ENCODE data around the gene SMPDL3B. TPM values are rescaled to one million over a fixed set of nuclear protein-coding genes. Genes with fewer than 3 reads are reported as not detected.
A peak's percentile ranks its signal among the peaks of the same experiment; 100 is the strongest.

The SMPDL3B gene
- total RNA-seq, 1 donor from 2014 or later = 20.1 TPM

DNA sequence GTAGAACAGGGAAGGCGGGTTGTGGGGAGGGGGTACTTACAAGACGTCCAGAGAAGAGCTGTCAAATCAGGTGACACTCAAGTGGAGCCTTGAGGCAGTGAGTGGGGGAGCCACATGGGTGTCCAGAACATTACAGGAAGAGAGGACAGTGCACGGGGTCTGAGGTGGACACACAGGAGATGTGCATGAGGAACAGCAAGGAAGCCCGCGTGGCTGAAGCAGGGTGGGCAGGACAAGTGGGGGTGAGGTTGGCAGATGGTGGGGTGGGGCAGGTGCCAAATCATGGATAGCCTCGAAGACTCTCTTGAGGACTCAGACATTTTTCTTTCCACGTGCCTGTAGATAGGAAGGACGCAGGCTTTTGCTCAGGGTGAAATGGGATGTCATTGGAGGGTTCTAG, 921 bp downstream of the SMPDL3B start:
- no peak for TF ChIP-seq CTCF (IDR thresholded peaks at IDR 0.05; ENCODE audit: insufficient read depth, low read length, poor library complexity, severe bottlenecking)
- Histone ChIP-seq H3K27me3 (ENCODE audit: control insufficient read depth, insufficient read depth, low read length) (peaks cover 2% of the 10 kb centered on the region), H3K36me3 (ENCODE audit: control insufficient read depth, insufficient read depth, low read length) (no peaks in the 10 kb centered on the region), H3K4me3 (ENCODE audit: low read depth, low read length) (peak overlapping the region; percentile 45)
- DNase-seq (ENCODE audit: low read depth) = no peak

GRCh38 chr1:27936370-27936769, 1.6 kb downstream of the SMPDL3B start:
- H3K4me3 ChIP-seq (ENCODE audit: low read depth, low read length) = no peak overlapping the region
- DNase-seq (ENCODE audit: low read depth) = no peak
- no peaks in the 10 kb centered on the region for H3K36me3 ChIP-seq (ENCODE audit: control insufficient read depth, insufficient read depth, low read length)
- H3K27me3 ChIP-seq (ENCODE audit: control insufficient read depth, insufficient read depth, low read length) = peaks cover 2% of the 10 kb centered on the region
- no peak for TF ChIP-seq CTCF (IDR thresholded peaks at IDR 0.05; ENCODE audit: insufficient read depth, low read length, poor library complexity, severe bottlenecking)

GRCh38 chr1:27937524-27937836, 2.7 kb downstream of the SMPDL3B start:
- DNase-seq (ENCODE audit: low read depth) = no peak
- no peak for TF ChIP-seq CTCF (IDR thresholded peaks at IDR 0.05; ENCODE audit: insufficient read depth, low read length, poor library complexity, severe bottlenecking)
- no peak overlapping the region for H3K4me3 ChIP-seq (ENCODE audit: low read depth, low read length)
- H3K36me3 ChIP-seq (ENCODE audit: control insufficient read depth, insufficient read depth, low read length) = no peaks in the 10 kb centered on the region
- H3K27me3 ChIP-seq (ENCODE audit: control insufficient read depth, insufficient read depth, low read length) = no peaks in the 10 kb centered on the region

- no peak for DNase-seq (ENCODE audit: low read depth)
- Histone ChIP-seq H3K4me3 (ENCODE audit: low read depth, low read length) (no peak overlapping the region), H3K36me3 (ENCODE audit: control insufficient read depth, insufficient read depth, low read length) (no peaks in the 10 kb centered on the region), H3K27me3 (ENCODE audit: control insufficient read depth, insufficient read depth, low read length) (no peaks in the 10 kb centered on the region)
- TF ChIP-seq CTCF (IDR thresholded peaks at IDR 0.05; ENCODE audit: insufficient read depth, low read length, poor library complexity, severe bottlenecking) = no peak
Measured at GRCh38 chr1:27938488-27938887, 3.7 kb downstream of the SMPDL3B start.

DNA sequence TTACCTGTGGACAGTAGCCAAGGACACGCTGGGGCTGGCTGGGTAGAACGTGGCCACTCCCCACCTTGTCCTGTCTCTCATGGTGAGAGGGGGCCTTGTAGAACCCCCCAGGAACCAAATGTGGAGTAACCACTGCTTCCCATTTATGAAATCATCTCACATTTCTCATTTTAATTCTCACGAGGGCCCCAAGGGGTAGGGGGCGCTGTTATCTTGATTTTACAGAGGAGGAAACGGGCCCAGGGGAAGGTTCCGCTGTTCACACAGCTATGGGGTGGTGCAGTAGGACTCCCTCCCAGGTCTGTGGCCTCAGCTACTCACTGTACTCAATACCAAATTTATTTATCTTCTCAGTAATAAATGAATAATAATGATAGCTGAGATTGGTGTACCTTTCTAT, 5.5 kb downstream of the SMPDL3B start:
- no peaks in the 10 kb centered on the region for H3K27me3 ChIP-seq (ENCODE audit: control insufficient read depth, insufficient read depth, low read length)
- no peaks in the 10 kb centered on the region for H3K36me3 ChIP-seq (ENCODE audit: control insufficient read depth, insufficient read depth, low read length)
- TF ChIP-seq CTCF (IDR thresholded peaks at IDR 0.05; ENCODE audit: insufficient read depth, low read length, poor library complexity, severe bottlenecking) = peak; percentile 16
- no peak for DNase-seq (ENCODE audit: low read depth)
- H3K4me3 ChIP-seq (ENCODE audit: low read depth, low read length) = no peak overlapping the region

- TF ChIP-seq CTCF (IDR thresholded peaks at IDR 0.05; ENCODE audit: insufficient read depth, low read length, poor library complexity, severe bottlenecking) = no peak
- no peaks in the 10 kb centered on the region for H3K27me3 ChIP-seq (ENCODE audit: control insufficient read depth, insufficient read depth, low read length)
- DNase-seq (ENCODE audit: low read depth) = no peak
- H3K4me3 ChIP-seq (ENCODE audit: low read depth, low read length) = no peak overlapping the region
- no peaks in the 10 kb centered on the region for H3K36me3 ChIP-seq (ENCODE audit: control insufficient read depth, insufficient read depth, low read length)
Measured at GRCh38 chr1:27940870-27941560, 6.2 kb downstream of the SMPDL3B start.

Measured in kidney epithelial cell (primary cell).